HG03064 (cell line): ENCODE data around the gene SS18L1.
"Not testable (repeated sequence)": the region's sequence is repeated elsewhere in the genome, so short reads cannot be mapped to it uniquely, and the experiment has no call there.

Experiments
- ATAC-seq: cut with Tn5 transposase; IDR thresholded peaks from one replicate; pipeline ENCODE4 v1.9.1; 2021; ENCODE audit warnings: low read depth; ENCODE audit not compliant: unreplicated experiment

The SS18L1 gene

GRCh38 chr20:62136283-62137091, 7.1 kb upstream of the SS18L1 start:
- no peak for ATAC-seq

DNA sequence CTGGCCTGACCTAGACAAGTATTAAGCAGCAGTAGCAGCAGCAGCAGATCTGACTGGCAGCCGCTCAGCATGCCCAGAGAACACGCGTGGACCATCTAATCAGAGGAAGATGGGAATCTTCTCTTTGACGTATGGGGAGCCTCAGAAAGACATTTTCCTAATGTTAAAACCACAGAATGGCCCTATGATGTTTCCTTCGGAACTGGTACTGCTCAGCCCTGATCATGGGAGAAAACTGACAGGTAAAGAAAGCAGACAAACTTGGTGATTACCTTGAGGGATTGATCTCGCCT, 6.5 kb upstream of the SS18L1 start:
- no peak for ATAC-seq

DNA sequence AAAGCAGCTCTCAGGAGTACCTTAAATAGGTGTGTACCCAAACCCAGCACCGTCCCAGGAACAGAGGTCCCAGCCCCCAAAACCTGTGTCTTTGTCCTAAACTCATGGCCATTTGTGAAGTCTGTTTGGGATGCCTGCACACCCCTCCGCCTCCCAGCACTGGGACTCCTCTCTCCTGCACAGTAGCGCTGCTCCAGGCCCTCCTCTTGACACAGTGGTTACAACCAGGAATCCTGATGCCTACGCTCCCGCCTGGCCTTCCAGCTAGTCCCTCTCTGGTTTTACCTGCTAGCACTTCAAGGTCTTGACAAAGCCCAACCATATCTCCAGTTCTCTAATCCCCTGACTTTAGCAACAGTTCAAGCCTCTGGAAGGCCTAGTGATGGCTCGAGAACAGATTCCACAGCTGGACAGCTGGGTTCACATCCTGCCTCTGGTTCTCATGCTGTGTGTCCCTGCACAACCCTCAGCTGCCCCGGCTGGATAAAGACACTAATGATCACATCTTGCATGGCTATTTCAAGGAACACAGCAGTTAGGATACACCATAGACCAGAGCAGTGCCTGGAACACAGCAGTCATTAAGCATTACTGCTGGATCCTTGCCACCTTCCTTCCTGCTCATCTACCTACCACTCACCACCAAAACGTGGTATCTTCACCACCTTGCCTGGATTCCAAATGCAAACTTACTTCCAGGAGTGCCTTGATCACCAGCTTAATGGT, 5.9 kb upstream of the SS18L1 start:
- no peak for ATAC-seq

- ATAC-seq = no peak
These were observed 5.4 kb upstream of the SS18L1 start for GRCh38 chr20:62138204-62138543.

DNA sequence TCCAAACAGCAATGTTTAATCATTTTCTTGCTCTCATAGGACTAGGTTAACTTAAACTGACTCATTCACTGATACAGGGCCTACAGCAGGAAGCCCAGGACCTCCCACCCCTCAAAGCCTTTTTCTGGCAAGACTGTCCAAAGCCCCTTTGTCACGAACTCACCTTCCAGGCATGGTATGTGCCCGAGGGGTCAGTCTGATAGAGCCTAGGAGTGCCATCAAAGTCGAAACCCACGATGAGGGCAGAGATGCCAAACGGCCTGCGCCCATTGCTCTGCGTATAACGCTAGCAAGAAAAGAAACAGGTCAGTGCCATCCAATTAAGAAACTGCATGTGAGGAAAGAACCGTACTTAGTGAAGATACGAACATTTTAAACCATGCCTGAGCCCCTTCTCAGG, 4.7 kb upstream of the SS18L1 start:
- ATAC-seq = no peak

GRCh38 chr20:62139636-62140035, 3.9 kb upstream of the SS18L1 start:
- no peak for ATAC-seq

- ATAC-seq = no peak
These were observed 2.5 kb upstream of the SS18L1 start for GRCh38 chr20:62141043-62141396.

- no peak for ATAC-seq
These were observed 1.9 kb upstream of the SS18L1 start for GRCh38 chr20:62141397-62142251.

DNA sequence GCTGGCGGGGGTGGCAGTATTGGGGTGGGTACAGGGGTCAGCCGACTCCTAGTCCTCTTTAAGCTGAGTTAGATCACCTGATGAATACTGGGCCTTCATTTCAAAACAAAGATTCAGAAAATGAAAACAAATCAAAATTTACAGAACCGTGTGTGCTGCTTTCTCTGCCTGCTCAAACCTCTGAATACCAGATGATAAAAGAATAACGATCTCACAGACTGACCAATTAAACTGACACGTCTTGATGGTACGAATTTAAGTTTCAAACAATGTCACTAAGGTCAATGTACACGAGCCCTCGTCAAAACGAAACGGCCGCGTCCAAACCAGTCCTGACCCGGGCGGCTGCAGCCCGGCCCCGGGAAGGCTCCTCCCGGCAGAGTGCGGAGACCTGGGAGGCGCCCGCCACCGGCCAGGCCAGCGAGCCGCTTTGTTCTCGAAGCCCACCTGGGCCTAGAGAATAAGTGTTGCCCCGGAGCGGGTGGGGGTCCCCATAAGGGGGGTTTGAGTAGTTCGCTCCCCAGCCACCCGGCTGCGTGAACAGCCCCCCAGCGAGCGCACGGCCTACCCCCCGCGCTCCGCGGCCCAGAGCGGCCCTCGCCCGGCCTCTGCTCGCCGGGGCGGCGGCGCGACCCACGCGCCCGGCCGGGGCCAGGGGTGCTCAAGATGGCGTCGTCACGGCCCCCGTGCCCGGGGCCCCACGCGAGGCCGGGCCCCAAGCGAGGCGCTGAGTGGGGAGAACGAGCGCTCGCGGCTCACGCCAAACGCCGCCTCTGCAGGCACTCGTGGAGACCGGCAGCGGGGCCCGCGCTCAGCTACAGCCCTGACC, 1.1 kb upstream of the SS18L1 start:
- peak; percentile 21 for ATAC-seq

GRCh38 chr20:62143957-62144825, 622 bp downstream of the SS18L1 start:
- ATAC-seq = peak; percentile 20

- ATAC-seq = no peak
These were observed 2.1 kb downstream of the SS18L1 start for GRCh38 chr20:62145688-62146018.

DNA sequence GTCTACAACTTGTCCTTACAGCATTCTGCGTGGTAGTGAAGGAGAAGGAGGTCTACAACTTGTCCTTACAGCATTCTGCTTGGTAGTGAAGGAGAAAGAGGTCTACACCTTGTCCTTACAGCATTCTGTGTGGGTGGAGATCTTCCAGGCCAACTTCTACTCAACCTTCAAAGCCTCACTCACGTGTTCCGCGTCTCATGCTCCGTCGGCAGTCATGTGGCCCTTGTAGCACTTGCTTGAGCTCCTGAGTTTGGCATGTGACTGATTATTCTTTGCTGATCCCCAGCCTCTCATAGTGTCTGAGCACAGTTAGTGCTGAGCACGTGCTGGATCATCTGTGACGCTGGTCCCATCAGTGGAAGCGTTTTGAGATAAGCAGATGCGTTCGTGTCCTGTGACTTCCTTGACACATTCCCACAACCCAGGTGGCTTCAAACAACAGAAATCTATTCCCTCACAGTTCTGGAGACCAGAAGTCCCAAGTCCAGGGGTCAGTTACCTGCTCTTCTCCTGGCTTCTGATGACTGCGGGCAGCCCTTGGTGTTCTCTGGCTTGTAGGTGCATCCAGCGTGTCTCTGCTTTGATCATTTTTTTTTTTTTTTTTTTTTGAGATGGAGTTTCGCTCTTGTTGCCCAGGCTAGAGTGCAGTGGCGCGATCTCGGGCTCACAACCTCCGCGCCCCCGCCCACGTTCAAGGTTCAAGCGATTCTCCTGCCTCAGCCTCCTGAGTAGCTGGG, 2.6 kb downstream of the SS18L1 start:
- ATAC-seq = no peak

DNA sequence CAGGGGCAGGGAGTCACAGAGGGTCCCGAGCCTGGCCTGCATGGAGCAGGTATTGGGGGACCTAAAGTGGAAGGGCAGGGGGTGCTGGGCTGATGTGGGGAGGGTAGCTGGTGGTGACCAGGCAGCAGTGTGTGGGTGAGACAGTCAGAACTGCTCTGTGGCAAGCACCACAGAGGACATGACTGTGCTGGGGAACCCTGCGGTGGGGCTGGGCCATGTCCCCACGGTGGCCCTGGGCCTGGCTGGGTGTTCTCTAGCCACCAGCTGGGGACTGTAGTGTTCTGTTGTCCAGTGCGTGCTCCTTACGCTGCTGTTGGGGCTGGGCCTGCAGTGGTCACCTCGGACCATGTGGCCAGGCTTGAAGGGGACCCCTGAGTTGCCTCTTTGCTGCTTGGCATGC, 3.6 kb downstream of the SS18L1 start:
- ATAC-seq = no peak

GRCh38 chr20:62147528-62147927, 4.0 kb downstream of the SS18L1 start:
- ATAC-seq = no peak

GRCh38 chr20:62148383-62148782, 4.8 kb downstream of the SS18L1 start:
- not testable (repeated sequence) for ATAC-seq

GRCh38 chr20:62148908-62149314, 5.3 kb downstream of the SS18L1 start:
- no peak for ATAC-seq

DNA sequence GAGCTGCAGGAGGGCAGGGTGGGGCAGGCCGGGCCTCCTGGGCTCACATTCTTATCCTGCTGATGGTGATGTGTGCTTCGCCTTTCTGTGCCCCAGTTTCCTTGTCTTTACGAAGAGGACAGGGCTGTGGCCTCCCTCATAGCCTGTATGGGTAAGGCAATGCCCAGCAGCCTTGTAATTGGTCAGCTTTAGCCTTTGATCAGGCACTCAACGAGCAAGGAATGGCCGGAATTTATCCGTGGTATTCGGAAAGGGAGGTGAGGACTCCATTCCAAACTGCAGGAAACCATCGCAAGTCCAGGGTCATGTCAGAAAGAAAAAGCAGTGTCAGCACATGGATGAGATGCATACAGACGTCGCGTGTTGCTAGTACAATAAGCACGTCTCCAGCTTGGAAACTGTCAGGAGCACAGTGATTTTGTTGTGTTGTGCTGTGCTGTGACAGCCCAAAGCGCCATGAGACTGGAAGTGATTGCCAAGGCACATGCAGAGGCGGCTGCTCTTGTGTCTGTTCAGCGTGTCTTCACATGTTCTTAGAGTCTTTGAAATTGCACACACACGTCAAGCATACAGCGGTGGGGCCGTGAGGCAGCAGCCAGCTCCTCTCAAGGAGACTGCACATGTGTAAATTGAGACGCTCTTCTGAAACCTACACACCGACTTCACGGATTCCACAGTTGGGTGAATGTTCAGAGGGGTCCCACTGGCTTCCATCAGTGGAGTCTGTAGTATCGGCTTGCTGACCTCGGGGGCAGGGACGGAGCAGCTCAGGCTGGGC, 6.2 kb downstream of the SS18L1 start:
- ATAC-seq = no peak

GRCh38 chr20:62150310-62150575, 6.7 kb downstream of the SS18L1 start:
- ATAC-seq = no peak

GRCh38 chr20:62151225-62151624, 7.7 kb downstream of the SS18L1 start:
- no peak for ATAC-seq
